HepG2 (cell line): ENCODE data around the gene CCND1. TPM values are rescaled to one million over a fixed set of nuclear protein-coding genes. Genes with fewer than 3 reads are reported as not detected.
A peak's percentile ranks its signal among the peaks of the same experiment; 100 is the strongest.

Source experiments
- ATM ChIP-seq: fragments of 450-650 bp; IDR thresholded peaks from 2 replicates; pipeline ENCODE4 v1.7.1; 2017; ENCODE audit warnings: mild to moderate bottlenecking, borderline replicate concordance
- CHD4 ChIP-seq: fragments of 200-600 bp; sonication (generic); IDR thresholded peaks from 2 replicates; pipeline ENCODE4 v1.7.0; 2017; ENCODE audit warnings: mild to moderate bottlenecking, low read length, borderline replicate concordance
- HNRNPUL1 ChIP-seq: fragments of 200-400 bp; formaldehyde crosslinking; IDR thresholded peaks from 2 replicates; pipeline ENCODE4 v1.6.1; 2017; ENCODE audit warnings: low read depth, mild to moderate bottlenecking, low read length, moderate library complexity
- KAT7 ChIP-seq: IDR thresholded peaks from 2 replicates; pipeline ENCODE4 v1.6.1; 2018; ENCODE audit warnings: borderline replicate concordance, missing compliant biosample characterization
- KLF6 ChIP-seq: IDR thresholded peaks from 2 replicates; pipeline ENCODE4 v1.8.0; 2016; ENCODE audit warnings: missing biosample characterization, missing genetic modification reagents
- MATR3 ChIP-seq: sonication (generic); formaldehyde crosslinking; IDR thresholded peaks from 2 replicates; pipeline ENCODE4 v1.4.0; 2020; ENCODE audit warnings: missing genetic modification reagents
- MEIS2 ChIP-seq: sonication (generic); formaldehyde crosslinking; IDR thresholded peaks from 2 replicates; pipeline ENCODE4 v1.9.0; 2021; ENCODE audit warnings: mild to moderate bottlenecking, missing genetic modification reagents
- MIER3 ChIP-seq: IDR thresholded peaks from 2 replicates; pipeline ENCODE4 v1.6.1; 2016; ENCODE audit warnings: missing compliant biosample characterization, borderline replicate concordance
- NAIF1 ChIP-seq: sonication (generic); formaldehyde crosslinking; IDR thresholded peaks from 2 replicates; pipeline ENCODE4 v1.5.0; 2020; ENCODE audit warnings: mild to moderate bottlenecking, missing genetic modification reagents, borderline replicate concordance
- PAF1 ChIP-seq: IDR thresholded peaks from 2 replicates; pipeline ENCODE4 v1.6.1; 2016; ENCODE audit warnings: missing genetic modification reagents, missing compliant biosample characterization
- RARA ChIP-seq: IDR thresholded peaks from 2 replicates; pipeline ENCODE4 v1.6.1; 2016; ENCODE audit warnings: missing genetic modification reagents, missing compliant biosample characterization
- RFXANK ChIP-seq: IDR thresholded peaks from 2 replicates; pipeline ENCODE4 v1.6.1; 2016
- SNAPC5 ChIP-seq: sonication (generic); formaldehyde crosslinking; IDR thresholded peaks from 2 replicates; pipeline ENCODE4 v1.8.1; 2023; ENCODE audit warnings: mild to moderate bottlenecking, missing genetic modification reagents, borderline replicate concordance
- SRY ChIP-seq: sonication (generic); formaldehyde crosslinking; IDR thresholded peaks from 2 replicates; pipeline ENCODE4 v1.8.0; 2022; ENCODE audit warnings: mild to moderate bottlenecking, missing genetic modification reagents
- TCF7L2 ChIP-seq: IDR thresholded peaks from 2 replicates; pipeline ENCODE4 v1.6.1; 2011; ENCODE audit warnings: mild to moderate bottlenecking, low read depth, low read length, moderate library complexity
- THAP9 ChIP-seq: sonication (generic); formaldehyde crosslinking; IDR thresholded peaks from 2 replicates; pipeline ENCODE4; 2020; ENCODE audit warnings: missing genetic modification reagents, mild to moderate bottlenecking, borderline replicate concordance
- TRAFD1 ChIP-seq: sonication (generic); formaldehyde crosslinking; IDR thresholded peaks from 2 replicates; pipeline ENCODE4 v1.5.1; 2020; ENCODE audit warnings: missing genetic modification reagents, mild to moderate bottlenecking, borderline replicate concordance
- ZMYM2 ChIP-seq: sonication (generic); formaldehyde crosslinking; IDR thresholded peaks from 2 replicates; pipeline ENCODE4 v1.8.0; 2022; ENCODE audit warnings: mild to moderate bottlenecking, missing genetic modification reagents
- ZNF263 ChIP-seq: sonication (generic); formaldehyde crosslinking; IDR thresholded peaks from 2 replicates; pipeline ENCODE4 v1.4.0; 2020; ENCODE audit warnings: missing genetic modification reagents
- ZNF335 ChIP-seq: sonication (generic); formaldehyde crosslinking; IDR thresholded peaks from 2 replicates; pipeline ENCODE4 v1.4.0; 2020; ENCODE audit warnings: missing genetic modification reagents
- ZNF652 ChIP-seq: IDR thresholded peaks from 2 replicates; pipeline ENCODE4 v1.6.1; 2016; ENCODE audit warnings: low read depth, borderline replicate concordance
- ZNF713 ChIP-seq: sonication (generic); formaldehyde crosslinking; IDR thresholded peaks from 2 replicates; pipeline ENCODE4 v1.4.0; 2020; ENCODE audit warnings: mild to moderate bottlenecking, missing genetic modification reagents
- polyA plus RNA-seq, 8 experiments: library from polyadenylated mRNA; depleted of rRNA in 3 of 8; stranded (reverse) in 7 of 8; unstranded in 1 of 8; fragments of >200 nt; fragmentation: Illumina TruSeq in 4 of 8; extraction: Trizol in 4 of 8; gene quantifications; 2 replicates each; pipeline versions ENCODE4 v1.2.1 to v1.2.3, GENCODE V29; 2011 to 2016; ENCODE audit warnings: low read depth in 4 of 8, missing spikeins in 1 of 8, mixed read lengths in 1 of 8; ENCODE audit not compliant: insufficient read depth in 1 of 8
- total RNA-seq, 5 experiments: library from RNA; depleted of rRNA; stranded (reverse); fragments of >200 nt; fragmentation: Illumina TruSeq; extraction: Trizol; gene quantifications; 2 replicates each; pipeline ENCODE4 v1.2.3, GENCODE V29; 2016; ENCODE audit warnings: low read depth in 1 of 5
- TF ChIP-seq, protein P1 (sequence below): sonication (generic); formaldehyde crosslinking; IDR thresholded peaks from 2 replicates; pipeline ENCODE4 v1.4.0; 2020; ENCODE audit warnings: low read depth, mild to moderate bottlenecking, missing genetic modification reagents
- TF ChIP-seq, protein P2 (sequence below): sonication (generic); formaldehyde crosslinking; IDR thresholded peaks from 2 replicates; pipeline ENCODE4 v1.5.1; 2020; ENCODE audit warnings: mild to moderate bottlenecking, missing genetic modification reagents, borderline replicate concordance
- TF ChIP-seq, protein P3 (sequence below): sonication (generic); formaldehyde crosslinking; IDR thresholded peaks from 2 replicates; pipeline ENCODE4 v1.4.0; 2020; ENCODE audit warnings: mild to moderate bottlenecking, missing genetic modification reagents

Gene CCND1
- total and polyA plus RNA-seq, 2 of the 13 experiments (the other 11 are each of a cell fraction or from before 2014, with no cell fraction given): 107 to 136 TPM

- TF ChIP-seq, protein P1, sequence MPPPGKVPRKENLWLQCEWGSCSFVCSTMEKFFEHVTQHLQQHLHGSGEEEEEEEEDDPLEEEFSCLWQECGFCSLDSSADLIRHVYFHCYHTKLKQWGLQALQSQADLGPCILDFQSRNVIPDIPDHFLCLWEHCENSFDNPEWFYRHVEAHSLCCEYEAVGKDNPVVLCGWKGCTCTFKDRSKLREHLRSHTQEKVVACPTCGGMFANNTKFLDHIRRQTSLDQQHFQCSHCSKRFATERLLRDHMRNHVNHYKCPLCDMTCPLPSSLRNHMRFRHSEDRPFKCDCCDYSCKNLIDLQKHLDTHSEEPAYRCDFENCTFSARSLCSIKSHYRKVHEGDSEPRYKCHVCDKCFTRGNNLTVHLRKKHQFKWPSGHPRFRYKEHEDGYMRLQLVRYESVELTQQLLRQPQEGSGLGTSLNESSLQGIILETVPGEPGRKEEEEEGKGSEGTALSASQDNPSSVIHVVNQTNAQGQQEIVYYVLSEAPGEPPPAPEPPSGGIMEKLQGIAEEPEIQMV (CRISPR knock-in tag): no peak
- TF ChIP-seq, protein P2, sequence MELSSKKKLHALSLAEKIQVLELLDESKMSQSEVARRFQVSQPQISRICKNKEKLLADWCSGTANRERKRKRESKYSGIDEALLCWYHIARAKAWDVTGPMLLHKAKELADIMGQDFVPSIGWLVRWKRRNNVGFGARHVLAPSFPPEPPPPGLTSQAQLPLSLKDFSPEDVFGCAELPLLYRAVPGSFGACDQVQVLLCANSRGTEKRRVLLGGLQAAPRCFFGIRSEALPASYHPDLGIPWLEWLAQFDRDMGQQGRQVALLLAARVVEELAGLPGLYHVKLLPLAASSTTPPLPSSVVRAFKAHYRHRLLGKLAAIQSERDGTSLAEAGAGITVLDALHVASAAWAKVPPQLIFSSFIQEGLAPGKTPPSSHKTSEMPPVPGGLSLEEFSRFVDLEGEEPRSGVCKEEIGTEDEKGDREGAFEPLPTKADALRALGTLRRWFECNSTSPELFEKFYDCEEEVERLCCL (CRISPR knock-in tag): no peak
- TF ChIP-seq KAT7 (no peak), TCF7L2 (peak; percentile 30; the same call in 1 of the 2 replicates), ZMYM2 (CRISPR knock-in tag) (no peak), THAP9 (CRISPR knock-in tag) (no peak), MATR3 (no peak), RARA (CRISPR knock-in tag) (peak; percentile 83), KLF6 (CRISPR knock-in tag) (no peak), NAIF1 (CRISPR knock-in tag) (no peak), CHD4 (no peak), RFXANK (CRISPR knock-in tag) (no peak), TRAFD1 (CRISPR knock-in tag) (no peak), ZNF652 (CRISPR knock-in tag) (no peak), SNAPC5 (CRISPR knock-in tag) (no peak), PAF1 (CRISPR knock-in tag) (no peak), MIER3 (no peak; the same call in 1 of the 2 replicates), ATM (no peak), MEIS2 (CRISPR knock-in tag) (0 out of 2 replicates have a peak, but pooled peaks have one; percentile 38), ZNF263 (CRISPR knock-in tag) (no peak), SRY (0 out of 2 replicates have a peak, but pooled peaks have one; percentile 11), ZNF713 (CRISPR knock-in tag) (0 out of 2 replicates have a peak, but pooled peaks have one; percentile 54), ZNF335 (CRISPR knock-in tag) (no peak), HNRNPUL1 (no peak)
- TF ChIP-seq, protein P3, sequence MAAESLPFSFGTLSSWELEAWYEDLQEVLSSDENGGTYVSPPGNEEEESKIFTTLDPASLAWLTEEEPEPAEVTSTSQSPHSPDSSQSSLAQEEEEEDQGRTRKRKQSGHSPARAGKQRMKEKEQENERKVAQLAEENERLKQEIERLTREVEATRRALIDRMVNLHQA: no peak
These were observed 61.3 kb downstream of the CCND1 start (continued) for GRCh38 chr11:69702239-69702691.
